Ammon's horn (tissue), 1 donor: ENCODE data around the gene FLNB.

Experiments
- DNase-seq: peaks from one replicate; pipeline ENCODE4 v3.0.0-alpha.2; 2016; ENCODE audit warnings: low spot score

Gene FLNB, protein sequence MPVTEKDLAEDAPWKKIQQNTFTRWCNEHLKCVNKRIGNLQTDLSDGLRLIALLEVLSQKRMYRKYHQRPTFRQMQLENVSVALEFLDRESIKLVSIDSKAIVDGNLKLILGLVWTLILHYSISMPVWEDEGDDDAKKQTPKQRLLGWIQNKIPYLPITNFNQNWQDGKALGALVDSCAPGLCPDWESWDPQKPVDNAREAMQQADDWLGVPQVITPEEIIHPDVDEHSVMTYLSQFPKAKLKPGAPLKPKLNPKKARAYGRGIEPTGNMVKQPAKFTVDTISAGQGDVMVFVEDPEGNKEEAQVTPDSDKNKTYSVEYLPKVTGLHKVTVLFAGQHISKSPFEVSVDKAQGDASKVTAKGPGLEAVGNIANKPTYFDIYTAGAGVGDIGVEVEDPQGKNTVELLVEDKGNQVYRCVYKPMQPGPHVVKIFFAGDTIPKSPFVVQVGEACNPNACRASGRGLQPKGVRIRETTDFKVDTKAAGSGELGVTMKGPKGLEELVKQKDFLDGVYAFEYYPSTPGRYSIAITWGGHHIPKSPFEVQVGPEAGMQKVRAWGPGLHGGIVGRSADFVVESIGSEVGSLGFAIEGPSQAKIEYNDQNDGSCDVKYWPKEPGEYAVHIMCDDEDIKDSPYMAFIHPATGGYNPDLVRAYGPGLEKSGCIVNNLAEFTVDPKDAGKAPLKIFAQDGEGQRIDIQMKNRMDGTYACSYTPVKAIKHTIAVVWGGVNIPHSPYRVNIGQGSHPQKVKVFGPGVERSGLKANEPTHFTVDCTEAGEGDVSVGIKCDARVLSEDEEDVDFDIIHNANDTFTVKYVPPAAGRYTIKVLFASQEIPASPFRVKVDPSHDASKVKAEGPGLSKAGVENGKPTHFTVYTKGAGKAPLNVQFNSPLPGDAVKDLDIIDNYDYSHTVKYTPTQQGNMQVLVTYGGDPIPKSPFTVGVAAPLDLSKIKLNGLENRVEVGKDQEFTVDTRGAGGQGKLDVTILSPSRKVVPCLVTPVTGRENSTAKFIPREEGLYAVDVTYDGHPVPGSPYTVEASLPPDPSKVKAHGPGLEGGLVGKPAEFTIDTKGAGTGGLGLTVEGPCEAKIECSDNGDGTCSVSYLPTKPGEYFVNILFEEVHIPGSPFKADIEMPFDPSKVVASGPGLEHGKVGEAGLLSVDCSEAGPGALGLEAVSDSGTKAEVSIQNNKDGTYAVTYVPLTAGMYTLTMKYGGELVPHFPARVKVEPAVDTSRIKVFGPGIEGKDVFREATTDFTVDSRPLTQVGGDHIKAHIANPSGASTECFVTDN (N-terminal part only)

DNA sequence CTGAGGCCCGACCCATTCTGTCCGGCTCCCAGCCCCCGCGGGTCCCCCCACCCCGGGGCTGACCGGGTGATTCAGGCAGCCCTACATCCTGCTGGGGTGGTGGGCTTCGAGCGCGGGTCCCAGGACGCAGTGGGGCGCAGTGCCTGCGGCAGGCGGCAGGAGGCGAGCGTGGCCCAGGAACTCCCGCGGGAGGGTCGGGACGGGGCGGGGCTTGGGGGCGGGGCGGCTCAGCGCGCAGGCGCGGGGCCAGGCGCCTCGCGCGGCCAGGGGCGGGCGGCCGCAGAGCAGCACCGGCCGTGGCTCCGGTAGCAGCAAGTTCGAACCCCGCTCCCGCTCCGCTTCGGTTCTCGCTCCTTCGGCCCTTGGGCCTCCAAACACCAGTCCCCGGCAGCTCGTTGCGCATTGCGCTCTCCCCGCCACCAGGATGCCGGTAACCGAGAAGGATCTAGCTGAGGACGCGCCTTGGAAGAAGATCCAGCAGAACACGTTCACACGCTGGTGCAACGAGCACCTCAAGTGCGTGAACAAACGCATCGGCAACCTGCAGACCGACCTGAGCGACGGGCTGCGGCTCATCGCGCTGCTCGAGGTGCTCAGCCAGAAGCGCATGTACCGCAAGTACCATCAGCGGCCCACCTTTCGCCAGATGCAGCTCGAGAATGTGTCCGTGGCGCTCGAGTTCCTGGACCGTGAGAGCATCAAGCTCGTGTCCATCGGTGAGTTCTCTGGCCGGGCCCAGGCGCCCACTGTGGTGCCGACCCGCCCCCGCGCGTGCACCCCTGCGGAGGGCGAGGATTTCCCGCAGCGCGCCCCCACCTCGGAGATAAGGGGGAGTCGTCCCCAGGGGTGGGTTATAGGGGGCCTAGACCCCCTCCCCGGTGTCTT, at the start of gene FLNB:
FLNB (plus strand) TSS at position 282 of the 885 bp plus-strand sequence; CDS start at position 425, 143 bp downstream.
- peak; percentile 63 for DNase-seq

DNA sequence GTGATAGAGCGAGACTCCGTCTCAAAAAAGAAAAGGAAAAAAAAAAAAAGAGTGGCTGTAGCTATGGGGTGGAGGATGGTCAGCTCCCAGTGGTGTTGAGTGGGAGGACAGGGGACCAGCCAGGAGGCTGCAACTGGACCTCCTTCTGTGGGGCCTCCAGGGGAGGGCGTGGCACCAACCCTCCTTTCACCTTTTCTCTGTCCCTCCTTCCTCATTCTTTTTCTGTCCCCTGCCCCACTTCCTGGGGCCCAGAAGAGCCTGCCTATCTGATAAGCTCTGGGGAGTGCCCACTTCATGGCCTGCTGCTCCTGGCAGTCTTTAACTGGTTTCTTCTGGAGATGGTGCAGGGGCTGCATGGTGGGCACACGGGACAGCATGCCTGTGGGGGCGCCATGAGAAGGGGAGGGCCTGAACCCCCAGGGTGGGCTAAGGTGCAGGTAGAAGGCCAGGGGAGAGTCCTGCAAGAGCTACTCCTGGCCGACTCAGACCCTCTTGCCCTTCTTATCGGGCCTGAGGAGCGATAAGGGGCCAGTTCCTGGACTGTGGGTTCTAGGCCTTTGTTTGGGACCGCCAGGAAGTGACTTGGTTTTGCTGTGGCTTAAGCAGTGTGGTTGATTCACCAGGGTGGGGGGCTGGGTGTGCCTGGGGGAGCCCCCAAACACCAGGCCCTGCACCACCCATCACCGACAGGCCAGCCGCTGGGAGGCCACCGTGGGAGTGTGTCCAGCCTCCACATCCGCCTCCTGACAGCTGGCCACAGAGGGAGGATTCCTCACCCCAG, 49.4 kb upstream of the FLNB start:
- DNase-seq: no peak

DNA sequence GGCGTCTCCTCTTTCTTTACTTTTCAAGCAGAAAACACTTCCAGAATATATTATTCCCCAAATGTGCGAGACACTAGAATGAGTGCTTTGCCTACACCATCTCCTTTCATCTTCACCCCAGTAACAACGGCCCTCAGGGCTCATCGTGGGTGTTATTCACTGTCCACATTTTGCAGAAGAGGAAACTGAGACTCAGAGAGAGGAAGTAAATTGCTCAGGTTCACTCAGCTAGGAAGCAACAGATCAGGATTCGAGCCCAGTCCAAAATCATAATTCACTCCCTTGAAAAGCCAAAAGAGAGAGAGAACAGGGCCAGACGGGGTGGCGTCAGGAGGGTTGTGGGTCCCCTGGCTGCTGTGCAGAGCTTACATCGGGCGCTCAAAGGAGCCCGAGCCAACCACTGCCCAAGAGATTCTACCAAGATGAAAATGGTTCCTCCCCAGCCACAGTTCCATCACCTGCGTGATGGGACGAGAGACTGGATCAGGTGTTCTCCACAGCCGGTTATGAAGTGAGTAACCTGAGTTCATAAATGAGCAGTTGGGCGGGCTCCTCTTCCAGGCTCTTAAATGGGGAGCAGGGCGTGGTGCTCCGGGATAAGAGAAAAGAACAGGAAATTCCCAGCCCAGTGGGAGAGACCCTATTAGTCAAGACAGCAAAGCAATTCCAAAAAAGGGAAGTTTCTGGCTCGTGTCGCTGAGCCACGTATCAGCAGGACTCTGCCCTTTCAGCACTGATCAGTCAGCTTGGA, 48.6 kb upstream of the FLNB start:
- no peak for DNase-seq

DNA sequence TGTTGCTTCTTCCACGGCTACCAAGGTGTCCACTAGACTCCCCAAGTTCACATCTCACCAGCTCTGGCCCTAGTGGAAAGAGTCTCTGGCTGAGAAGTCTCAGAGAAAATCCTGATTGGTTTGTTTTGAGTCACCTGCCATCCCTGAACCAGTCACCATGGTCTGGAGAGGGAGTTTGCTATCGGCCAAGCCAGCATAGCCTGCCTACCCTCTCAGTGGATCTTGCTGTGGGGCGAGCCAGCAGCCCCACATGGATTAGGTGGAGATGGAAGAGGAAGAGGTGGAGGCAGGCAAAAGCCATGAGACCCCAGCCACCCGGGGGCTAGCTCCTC, 48.1 kb upstream of the FLNB start:
- DNase-seq: no peak

DNA sequence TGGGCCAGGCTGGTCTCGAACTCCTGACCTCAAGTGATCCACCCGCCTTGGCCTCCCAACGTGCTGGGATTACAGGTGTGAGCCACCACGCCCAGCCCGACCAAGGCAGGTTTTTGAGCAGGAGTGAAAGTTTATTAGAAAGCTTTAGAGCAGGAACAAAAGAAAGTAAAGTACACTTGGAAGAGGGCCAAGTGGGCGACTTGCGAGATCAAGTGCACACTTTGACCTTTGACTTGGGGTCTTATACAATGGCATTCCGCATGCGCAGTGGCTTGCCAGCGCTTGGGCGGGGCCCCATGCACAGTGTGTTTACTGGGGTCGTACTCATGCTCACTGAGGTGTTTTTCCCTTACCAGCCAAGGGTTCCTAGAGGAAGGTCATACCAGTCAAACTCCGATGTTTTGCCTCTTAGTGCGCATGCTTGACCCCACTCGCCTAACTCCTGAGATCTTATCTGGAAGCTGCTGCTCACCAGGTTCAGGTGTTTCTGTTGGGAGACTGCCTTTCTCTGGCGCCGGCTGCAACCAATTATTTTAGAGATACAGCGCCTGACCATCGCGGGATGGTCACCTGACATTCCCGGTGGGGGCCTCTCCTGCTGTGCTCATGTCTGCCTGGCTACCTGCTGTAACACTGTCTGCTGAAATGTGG, 46.9 kb upstream of the FLNB start:
- DNase-seq: no peak

DNA sequence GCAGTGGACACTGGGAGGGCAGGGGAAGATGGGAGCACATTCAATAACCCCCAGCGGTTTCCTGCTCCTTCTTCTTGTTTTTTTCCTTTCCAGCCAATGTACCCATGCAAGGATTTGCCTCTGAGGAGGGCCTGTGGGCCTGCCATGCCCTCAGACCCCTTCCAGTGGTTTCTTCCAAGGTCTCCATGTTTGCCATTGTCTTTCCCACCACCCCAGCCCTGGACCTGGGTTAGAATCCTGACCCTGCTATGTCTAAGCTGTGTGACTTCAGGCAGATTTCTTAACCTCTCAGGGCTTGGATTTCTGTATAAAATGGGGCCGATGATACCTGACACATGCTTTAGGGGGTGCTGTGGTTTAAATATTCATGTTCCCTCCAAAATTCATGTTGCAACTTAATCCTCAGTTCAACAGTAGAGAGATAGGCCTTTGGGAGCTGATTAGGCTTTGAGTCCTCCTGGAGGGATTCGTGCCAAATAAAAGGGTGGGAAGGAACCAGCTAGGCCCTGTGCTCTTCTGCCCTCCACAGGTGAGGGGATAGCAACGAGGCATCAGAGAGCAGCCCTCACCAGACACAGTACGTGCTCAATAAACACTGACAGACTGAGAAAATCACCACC, 46.3 kb upstream of the FLNB start:
- DNase-seq: no peak

DNA sequence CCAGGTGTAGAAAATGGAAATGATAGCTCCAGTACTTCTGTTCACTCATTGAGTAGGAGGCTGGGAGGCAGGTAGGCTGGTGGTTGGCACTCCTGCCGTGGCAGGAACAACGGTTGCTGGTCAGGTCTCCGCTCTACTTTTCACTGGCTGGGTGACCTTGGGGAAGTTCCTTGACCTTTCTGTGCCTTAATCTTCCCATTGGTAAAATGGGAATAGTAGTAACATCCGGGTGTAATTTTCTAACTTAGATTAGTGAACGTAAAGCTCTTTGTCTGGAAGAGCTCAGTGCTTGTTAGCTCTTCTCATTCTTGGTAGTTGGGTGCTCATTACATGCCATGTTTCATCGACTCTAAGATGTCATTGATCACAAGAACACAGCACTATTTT, 45.8 kb upstream of the FLNB start:
- DNase-seq: no peak

DNA sequence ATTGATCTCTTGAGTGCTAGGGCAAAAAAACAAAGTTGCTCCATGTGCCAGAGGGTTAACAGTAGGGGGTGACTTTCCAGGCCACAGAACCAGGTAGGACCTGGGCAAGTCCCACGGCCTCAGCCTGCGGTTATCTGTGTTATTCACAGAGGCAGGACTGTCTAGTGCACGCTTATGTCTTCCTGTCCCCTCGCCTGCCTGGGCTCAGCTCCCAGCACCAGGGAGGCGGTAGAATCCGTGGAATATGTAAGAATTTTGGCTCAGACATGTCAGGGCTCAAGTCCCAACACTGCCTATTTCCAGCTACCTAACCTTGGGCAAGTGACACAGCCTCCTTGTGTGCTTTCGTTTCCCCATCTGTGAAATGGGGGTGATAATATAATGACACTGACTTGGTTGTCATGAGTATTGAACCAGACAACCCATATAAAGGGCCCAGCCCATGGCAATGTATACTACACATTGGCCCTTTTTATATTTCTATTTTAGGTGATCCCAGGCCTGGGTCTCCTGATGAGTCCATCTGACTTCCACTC, 44.3 kb upstream of the FLNB start:
- DNase-seq: no peak

DNA sequence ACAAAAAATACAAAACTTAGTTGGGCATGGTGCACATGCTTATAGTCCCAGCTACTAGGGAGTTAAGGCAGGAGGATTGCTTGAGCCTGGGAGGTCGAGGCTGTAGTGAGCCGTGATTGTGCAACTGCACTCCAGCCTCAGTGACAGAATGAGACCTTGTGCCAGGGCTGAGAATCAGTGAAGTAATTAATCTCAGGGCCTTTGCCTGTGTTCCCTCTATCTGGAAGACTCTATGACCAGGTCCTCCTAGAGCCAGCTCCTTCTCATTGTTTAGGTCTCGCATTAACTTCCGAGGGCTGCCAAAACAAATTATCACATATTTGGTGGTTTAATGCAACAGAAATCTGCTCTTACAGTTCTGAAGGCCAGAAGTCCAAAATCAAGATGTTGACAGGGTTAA, 41.4 kb upstream of the FLNB start:
- no peak for DNase-seq

DNA sequence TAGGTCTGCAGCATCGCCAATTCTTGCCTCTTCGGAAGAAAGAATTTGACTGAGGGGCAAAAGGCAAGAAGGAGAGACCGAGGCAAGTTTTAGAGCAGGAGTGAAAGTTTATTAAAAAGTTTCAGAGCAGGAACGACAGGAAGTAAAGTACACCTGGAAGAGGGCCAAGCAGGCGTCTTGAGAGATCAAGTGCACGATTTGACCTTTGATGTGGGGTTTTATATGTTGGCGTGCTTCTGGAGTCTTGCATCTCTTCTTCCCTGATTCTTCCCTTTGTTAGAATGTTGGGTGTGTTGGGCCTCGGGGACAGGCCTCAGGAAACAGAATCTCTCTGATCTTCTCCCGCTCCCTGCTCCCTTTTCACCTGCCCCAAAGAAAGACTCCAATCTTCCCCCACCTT, 40.6 kb upstream of the FLNB start:
- no peak for DNase-seq

DNA sequence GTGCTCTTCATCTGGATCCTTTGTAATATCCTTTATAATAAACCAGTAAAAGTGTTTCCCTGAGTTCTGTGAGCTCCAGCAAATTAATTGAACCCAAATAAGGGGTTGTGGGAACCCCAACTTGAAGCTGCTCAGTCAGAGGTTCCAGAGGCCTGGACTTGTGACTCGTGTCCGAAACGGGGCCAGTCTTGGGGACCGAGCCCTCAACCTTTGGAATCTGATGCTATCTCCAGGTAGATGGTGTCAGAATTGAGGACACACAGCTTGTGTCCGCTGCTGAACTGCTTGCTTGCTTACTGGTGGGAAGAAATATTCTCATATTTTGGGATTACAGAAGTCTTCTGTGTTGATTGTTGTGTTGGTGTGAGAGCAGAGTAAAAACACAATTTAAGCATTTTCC, 39.7 kb upstream of the FLNB start:
- DNase-seq: no peak

DNA sequence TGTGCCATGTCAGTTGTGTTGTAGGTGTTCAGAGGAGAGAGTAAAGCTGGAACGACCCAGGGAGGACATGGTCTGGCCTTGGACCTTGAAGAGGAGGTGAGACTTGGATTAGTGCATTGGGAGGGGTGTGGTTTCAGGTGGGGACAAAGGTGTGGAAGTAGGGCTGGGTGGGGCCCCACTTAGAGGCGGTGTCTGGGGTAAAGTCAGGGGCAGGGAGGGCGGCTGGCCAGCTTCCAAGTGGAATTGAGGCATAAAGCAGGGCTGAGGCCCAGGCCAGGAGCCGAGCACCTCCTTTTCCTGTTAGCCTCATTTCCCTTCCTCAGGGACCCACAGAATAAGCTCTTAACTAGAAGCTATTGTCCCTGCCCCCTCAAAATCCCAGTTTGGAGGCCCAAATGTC, 36.2 kb upstream of the FLNB start:
- DNase-seq: no peak

DNA sequence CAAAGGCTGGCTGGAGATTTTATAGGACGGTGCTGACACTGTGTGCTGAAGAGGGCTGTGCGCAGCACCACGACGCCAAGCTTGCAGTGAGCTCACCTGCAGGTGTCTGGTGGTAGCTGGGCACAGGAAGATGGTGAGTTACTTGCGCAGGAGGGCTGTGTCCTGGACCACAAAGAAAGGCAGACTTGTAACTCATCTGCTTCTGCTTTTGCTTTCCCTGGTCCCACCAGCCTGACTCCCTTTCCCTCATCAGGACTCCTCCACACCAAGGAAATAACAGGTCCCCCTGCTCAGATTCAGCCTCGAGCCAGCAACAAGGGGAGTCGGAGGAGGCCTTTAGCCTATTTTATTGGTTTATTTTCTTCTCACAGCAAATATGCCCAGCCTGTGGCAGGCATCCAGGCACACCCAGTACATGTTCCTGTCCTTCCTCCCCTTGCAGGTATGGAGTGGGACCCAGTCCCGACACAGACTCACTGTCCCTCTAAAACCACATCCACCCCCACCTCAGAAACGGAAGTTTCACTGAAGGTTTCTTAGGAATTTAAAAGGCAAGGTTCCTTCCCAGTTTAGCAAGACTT, 35.6 kb upstream of the FLNB start:
- no peak for DNase-seq

DNA sequence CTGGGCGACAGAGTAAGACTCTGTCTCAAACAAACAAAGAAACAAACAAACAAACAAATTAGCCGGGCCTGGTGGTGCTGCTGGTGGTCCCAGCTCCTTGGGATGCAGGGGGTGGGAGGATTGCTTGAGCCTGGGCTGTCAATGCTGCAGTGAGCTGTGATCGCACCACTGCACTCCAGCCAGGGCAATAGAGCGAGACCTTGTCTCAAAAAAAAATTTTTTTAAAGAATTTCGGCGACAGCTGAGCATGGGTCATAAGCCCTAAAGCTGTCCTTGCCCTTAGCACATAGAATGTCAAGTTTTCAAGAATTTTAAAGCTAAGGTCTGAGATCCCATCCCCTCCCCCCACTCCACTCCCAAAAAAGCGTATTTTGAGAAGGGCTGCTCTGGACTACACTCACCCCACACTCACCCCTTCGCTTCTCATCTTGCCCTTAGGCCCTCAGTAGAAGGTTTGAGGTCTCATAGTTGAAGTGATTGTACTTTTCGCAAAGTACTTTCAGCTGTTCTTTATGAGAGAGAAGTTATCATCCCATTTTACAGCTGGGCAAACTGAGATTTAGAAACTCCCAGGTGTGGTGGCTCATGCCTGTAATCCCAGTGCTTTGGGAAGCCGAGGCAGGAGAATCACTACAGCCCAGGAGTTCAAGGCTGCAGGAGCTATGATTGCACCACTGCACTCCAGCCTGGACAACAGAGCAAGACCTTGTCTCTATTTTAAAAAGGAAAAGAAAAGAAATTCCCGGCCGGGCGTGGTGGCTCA, 34.3 kb upstream of the FLNB start:
- no peak for DNase-seq

DNA sequence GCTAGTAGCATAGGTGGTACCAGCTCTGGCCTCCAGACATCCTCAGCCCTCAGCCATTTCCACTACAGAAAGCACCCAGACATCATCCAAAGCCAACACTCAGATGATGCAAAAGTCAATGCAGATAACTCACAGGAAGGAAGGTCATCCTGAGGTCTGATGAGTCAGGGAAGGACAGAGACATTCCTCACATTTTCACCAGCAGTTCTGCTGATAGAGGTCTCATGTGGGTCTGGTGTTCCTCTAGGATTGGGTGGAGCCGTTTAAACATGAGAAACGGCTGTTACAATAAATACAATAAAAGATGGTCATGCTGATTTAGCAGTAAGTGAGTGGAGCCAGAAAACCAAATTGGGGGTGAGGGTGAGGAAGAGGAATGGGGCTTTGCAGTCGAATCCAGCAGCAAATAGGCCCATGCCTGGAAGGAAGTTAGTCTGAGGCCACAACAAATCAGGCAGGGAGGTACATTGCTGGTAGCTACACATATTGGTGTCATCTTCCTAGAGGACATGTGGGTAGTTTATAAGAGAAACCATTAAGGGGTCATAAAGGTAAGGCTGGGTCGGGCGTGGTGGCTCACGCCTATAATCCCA, 33.3 kb upstream of the FLNB start:
- no peak for DNase-seq

DNA sequence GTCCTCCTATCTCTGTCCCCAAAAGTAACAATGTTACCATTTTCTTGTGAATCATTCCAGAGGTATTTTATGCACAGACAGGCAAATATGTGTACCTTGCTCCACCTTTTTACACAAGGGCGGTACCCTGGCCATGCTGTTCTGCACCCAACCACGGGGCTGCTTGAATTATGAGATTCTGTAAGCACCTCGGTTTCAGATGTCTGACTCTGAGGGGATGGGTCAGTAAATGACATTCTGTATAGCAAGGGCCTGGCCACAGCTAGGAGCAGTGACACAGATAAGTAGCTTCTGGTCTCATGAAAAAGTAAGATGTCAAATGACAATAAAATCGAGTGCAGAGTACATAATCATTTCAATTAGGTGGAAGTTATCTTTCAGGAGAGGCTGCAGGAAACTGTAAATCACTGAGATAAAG, 30.4 kb upstream of the FLNB start:
- no peak for DNase-seq

DNA sequence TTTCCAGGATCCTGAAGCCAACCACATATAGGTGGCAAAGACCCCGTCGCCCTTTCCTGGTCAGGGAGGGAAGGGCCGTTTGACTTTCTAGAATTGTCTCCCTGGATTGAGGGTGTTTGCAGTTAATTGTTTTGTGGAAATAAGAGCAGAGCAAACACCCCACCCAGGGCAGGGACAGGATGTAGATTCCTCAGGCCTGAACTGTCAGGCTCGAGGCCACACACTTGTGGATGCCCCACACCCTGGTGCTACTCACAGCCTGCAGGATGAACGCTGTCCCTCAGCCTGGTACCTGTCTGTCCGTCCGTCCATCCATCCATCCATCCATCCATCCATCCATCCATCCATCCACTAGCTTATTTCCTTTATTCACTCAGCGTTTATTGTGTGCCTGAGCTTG, 29.9 kb upstream of the FLNB start:
- DNase-seq: no peak
